Activated CD4-positive, alpha-beta T cell treated with anti-CD3 and anti-CD28 coated beads for 4 hours (primary cell): Measurements from ENCODE around the gene PRM1.
"Not testable (repeated sequence)": the region's sequence is repeated elsewhere in the genome, so short reads cannot be mapped to it uniquely, and the experiment has no call there.

Experiments used
- DNase-seq, 2 donors: peaks; one replicate each; pipeline ENCODE4 v3.0.0-alpha.2; 2020

Gene PRM1

DNA sequence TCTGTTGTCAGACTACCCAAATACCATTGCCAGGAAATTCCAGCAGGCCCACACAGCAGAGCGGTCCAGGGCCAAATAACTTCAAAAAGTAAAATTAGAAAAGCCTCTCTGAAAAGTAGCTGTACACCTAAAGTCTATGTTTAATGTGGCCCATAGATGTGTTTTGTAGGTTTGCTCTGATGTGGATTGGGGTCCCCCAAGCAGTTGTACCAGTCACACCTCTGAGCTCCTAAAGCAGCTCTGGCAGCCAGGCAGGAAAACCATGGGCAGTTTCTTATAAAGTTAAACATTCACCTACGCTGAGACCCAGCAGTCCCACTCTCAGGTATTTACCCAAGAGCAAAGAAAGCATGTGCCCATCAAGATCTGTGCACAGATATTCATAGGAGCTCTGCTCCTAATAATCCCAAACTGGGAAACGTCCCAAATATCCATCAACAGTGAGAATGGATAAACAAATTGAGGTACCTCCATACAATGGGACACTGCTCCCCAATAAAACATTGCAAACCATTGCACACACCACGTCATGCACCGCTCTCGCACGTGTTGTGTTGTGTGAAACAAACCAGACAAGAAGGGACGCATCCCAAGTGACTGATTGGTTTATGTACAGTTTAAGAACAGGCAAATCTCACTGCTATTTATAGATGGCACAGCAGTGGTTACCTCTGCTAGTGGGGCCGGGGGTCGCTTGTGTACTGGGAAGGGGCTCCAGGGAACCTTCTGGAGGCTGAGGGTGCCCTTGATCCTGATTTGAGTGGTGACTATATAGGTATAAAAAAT, 15.8 kb upstream of the PRM1 start:
- no peak for DNase-seq

DNA sequence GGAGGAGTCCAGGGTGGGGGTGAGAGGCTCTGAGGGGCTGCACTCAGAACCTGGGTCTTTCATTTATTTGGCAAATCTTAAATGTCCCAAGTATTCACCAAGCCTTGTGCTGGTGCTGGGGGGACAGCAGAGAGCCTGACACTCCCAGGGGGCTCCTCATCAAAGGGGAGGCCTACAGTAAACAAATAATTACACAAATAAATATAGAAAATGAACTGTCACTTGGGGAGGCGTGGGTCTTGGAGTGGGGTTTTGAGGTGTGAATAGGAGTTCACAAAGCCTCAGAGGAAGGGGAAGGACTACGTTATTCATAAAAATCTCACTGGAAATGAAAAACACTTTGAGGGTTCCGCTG, 15.2 kb upstream of the PRM1 start:
- no peak for DNase-seq

GRCh38 chr16:11295672-11296071, 14.5 kb upstream of the PRM1 start:
- DNase-seq: no peak

- no peak for DNase-seq
Measured at GRCh38 chr16:11292076-11292748, 11.1 kb upstream of the PRM1 start.

GRCh38 chr16:11291091-11291703, 10.1 kb upstream of the PRM1 start:
- no peak for DNase-seq

- DNase-seq: no peak
Measured at GRCh38 chr16:11290102-11290893, 9.2 kb upstream of the PRM1 start.

GRCh38 chr16:11289696-11290095, 8.6 kb upstream of the PRM1 start:
- DNase-seq: not testable (repeated sequence)

DNA sequence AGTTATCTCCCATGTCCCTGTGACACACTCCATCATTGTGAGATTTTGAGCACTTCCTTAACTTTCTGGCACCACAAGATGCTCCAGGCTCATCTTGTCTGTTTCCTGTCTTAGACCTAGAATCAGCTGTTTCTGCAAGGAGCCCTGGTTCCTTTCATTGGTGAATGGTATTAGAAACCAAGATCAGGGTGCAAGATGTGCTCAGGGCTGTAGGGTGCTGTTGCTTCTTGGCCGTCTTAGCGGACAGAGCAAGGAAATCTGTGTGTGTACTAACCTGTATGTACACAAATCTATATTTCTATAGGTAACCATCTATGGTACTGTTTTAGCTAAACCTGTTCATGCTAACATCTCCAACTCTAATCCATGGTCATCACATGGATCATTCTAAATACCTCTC, 8.1 kb upstream of the PRM1 start:
- no peak for DNase-seq

DNA sequence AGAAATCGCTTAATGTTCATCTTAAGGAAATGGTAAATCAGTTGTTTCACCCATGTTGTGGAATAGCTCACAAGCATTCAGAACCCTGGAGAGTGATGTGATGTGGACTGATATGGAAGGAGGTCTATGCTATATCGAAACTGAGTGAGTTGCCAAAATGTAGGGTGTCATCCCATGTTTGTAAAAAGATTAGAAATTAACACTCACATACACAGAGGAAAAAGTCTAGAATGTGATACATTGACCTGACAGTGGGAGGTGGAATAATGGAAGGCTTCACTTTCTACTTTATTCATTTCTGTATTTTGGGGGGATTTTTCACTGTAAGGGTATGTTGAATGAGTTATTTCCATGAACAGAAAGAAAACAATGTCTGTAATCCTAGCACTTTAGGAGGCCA, 4.7 kb upstream of the PRM1 start:
- no peak for DNase-seq

DNA sequence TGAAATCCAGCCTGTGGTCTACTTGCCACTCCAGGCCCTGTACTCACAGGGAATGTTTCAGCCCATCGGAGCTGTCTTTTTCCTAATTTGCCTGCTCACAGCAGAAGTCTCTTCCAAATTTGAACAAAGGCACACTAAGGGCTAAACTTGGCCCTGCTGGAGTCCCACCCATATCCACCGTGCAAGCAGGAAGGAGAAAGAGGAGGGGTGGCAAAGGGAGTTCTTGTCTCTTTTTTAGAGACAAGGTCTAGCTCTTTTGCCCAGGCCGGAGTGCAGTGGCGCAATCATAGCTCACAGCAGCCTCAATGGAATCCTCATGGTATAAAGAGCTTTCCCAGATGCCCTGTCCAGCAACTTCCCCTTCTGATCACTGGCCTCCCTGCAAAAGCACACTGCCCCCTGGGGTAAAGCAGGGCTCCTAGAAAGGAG, 2.7 kb upstream of the PRM1 start:
- DNase-seq: no peak

GRCh38 chr16:11278681-11279628, 2.2 kb downstream of the PRM1 start:
- DNase-seq: no peak

DNA sequence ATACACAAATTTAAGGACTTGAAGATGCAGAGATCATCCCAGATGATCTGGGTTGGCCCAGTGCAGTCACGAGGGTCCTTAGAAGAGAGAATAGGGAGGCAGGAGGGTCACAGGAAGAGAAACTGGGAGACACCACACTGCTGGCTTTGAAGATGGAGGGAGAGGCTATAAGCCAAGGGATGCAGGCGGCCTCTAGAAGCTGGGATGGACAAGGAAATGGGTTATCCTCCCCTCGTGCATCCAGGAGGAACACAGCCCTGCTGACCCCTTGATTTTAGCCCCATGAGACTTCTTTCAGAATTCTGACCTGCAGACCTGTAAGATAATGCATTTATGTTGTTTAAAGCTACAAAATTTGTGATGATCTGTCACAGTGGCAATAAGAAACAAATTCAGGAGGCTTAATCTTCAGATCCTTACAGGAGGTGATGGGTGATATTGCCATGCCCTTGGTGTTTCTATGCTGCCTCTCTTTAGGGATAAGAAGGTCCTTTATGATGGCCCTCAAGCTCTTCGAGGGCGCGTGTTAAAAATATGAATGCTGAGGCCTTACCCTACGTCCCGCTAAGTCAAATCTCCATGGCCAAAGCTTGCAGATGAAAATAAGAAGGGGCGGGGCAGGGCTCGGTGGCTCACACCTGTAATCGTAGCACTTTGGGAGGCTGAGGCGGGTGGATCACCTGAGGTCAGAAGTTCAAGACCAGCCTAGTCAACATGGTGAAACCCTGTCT, 3.4 kb downstream of the PRM1 start:
- no peak for DNase-seq

DNA sequence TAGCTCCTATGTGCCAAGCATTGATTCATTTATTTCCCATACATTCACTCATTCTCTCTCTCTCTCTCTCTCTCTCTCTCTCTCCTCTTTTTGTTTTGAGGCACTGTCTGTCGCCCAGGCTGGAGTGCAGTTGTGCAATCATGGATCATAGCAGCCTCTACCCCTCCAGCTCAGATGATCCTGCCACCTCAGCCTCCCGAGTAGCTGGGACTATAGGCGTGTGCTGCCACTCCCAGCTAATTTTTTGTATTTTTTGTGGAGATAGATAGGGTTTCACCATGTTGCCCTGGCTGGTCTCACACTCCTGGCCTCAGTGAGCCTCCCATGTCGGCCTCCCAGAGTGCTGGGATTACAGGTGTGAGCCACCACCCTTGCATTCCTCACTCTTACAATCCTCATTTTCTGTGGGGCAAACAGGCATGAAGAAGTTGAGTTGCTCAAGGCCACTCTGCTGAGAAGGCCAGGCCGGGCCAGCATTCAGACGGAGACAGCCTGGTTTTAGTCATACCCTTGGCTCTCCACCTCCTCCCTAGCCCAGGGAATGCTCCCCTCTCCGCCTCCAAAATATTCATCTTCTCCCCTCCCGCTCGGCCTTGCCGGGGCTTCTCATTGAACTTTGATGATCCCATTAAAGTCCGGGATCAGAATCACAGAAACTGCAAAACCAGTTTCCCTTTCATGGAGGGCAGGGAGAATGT, 4.1 kb downstream of the PRM1 start:
- DNase-seq: no peak

GRCh38 chr16:11276143-11276895, 4.8 kb downstream of the PRM1 start, which contains the start of gene PRM2:
TSS of gene PRM2 (minus strand) at chr16:11276480. CDS start at chr16:11276370, 110 bp downstream.
- no peak for DNase-seq

DNA sequence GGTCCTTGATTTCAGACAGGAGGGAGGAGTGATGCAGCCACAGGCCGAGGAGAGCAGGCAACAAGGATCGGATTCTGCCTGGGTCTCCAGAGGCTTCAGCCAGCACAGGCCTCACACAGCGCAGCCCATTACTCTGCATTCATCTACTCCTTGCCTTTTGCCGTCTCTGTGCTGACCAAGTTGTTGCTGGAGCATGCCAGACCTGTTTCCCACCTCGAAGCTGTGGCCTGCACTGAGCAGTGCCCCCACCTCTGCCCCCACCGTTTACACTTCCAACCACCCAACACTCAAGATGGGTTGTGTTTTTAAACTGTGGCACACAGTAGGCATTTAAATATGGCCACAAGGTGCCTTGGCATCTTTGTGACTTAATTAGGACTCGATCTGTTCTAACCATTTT, 6.2 kb downstream of the PRM1 start:
- no peak for DNase-seq

GRCh38 chr16:11273721-11274324, 7.3 kb downstream of the PRM1 start:
- no peak for DNase-seq

GRCh38 chr16:11272921-11273720, 8.0 kb downstream of the PRM1 start, which contains the start of gene PRM3:
TSS of gene PRM3 (minus strand) at chr16:11273629. CDS start at chr16:11273595, 34 bp downstream.
- DNase-seq: no peak

GRCh38 chr16:11272484-11272883, 8.6 kb downstream of the PRM1 start:
- no peak for DNase-seq
